ENCODE results near the gene RELT. TPM values are rescaled to one million over a fixed set of nuclear protein-coding genes. Genes with fewer than 3 reads are reported as not detected.

RELT gene
- total RNA-seq, 2 experiments from 2014 or later: 26.6 to 29.6 TPM

DNA sequence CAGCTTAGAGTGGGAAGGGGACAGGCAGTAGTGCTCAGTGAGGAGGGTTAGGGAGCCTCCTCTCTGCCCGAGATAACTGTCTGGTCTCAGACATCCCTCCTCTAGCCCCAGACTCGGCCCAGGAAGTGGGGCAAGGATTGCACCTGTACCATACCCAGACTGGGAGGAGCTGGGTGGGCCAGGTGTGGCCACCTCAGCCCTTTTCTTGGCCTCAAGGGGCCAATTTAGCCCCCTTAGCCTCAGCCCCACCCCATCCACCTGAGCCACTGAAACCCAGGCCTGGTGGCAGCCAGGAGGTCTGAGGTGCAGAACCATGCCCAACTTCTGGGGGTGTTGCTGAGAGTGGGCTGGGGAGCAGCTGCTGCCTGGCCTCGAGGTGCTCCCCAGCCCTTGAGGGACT is 6.5 kb downstream of the RELT start:
- ChIA-PET CTCF (interaction anchor here (0.8 to 4.7 kb wide), 2 partner anchors 10 to 32 kb away, joined by 3 to 28 read pairs; no protein-coding TSS in a partner anchor), POLR2A (interaction anchor here (1.2 to 1.4 kb wide), 3 partner anchors 11 to 16 kb away, joined by 4 to 5 read pairs (median 4); no protein-coding TSS in a partner anchor)
- ATAC-seq: no peak
- Mint-ChIP-seq H3K4me1 (ENCODE audit: low read depth) (peaks cover 73% of the 10 kb centered on the region), H3K36me3 (ENCODE audit: low read depth) (peaks cover 3% of the 10 kb centered on the region), H3K27me3 (no peaks in the 10 kb centered on the region), H3K9me3 (no peaks in the 10 kb centered on the region), H3K27ac (peak overlapping the region; percentile 15), H3K4me3 (no peak overlapping the region)
- TF ChIP-seq, protein P1, sequence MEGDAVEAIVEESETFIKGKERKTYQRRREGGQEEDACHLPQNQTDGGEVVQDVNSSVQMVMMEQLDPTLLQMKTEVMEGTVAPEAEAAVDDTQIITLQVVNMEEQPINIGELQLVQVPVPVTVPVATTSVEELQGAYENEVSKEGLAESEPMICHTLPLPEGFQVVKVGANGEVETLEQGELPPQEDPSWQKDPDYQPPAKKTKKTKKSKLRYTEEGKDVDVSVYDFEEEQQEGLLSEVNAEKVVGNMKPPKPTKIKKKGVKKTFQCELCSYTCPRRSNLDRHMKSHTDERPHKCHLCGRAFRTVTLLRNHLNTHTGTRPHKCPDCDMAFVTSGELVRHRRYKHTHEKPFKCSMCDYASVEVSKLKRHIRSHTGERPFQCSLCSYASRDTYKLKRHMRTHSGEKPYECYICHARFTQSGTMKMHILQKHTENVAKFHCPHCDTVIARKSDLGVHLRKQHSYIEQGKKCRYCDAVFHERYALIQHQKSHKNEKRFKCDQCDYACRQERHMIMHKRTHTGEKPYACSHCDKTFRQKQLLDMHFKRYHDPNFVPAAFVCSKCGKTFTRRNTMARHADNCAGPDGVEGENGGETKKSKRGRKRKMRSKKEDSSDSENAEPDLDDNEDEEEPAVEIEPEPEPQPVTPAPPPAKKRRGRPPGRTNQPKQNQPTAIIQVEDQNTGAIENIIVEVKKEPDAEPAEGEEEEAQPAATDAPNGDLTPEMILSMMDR (IDR thresholded peaks at IDR 0.05): no peak
- no peak for DNase-seq
- intact Hi-C loops (cut with micrococcal nuclease): no loop called here

DNA sequence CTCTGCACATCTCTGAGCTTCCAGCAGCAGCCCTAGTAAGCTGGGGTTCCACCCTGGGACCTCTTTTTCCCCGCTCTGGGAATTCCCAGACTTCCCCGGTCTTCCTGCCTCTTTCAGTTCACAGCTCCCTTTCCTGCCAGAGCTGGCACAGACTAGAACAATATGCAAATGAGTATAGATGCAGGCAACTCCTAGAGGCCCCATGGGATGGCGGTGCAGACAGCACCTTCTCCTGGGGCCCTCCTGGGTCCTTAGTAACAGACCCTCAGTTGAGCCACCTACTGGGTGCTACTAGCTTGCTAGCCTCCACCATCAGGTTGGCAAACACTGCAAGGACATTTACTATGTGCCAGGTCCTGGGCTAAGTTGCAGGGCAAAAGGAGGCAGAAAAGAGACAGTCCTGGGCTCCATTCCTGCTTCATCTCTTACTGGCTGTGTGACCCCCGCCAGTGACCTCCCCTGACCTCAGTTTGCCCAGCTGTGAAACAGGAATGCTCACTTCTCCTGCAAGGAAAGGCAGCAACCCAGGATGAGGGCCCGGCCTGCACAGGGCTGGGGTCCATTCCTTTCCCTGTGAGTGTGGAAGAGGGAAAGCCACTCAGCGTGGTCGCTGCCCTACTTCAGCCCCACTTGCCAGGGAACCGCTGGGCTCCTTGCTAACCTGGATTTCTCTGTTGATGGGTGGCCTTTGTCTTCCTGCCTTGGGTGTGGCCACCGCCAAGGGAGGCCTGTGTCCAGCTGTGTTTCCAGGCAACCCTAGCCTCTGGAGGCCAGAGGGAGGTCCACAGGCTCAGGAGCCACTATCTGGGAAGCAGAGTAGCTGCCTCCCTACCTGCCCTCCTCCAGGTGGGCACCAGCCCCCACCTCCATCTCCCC is 7.3 kb downstream of the RELT start:
- Mint-ChIP-seq H3K9me3 (no peaks in the 10 kb centered on the region), H3K27ac (peak overlapping the region; percentile 10), H3K4me3 (no peak overlapping the region), H3K27me3 (no peaks in the 10 kb centered on the region), H3K36me3 (ENCODE audit: low read depth) (peaks cover 2% of the 10 kb centered on the region), H3K4me1 (ENCODE audit: low read depth) (peaks cover 72% of the 10 kb centered on the region)
- intact Hi-C loops (cut with micrococcal nuclease): no loop called here
- CTCF ChIA-PET: interaction anchor here (0.8 to 4.7 kb wide), 4 partner anchors 10 to 242 kb away, joined by 3 to 28 read pairs (median 9); no protein-coding TSS in a partner anchor
- POLR2A ChIA-PET: interaction anchor here (1.2 to 1.4 kb wide), 3 partner anchors 10 to 16 kb away, joined by 4 to 5 read pairs (median 4); no protein-coding TSS in a partner anchor
- TF ChIP-seq, protein P1 (IDR thresholded peaks at IDR 0.05): no peak
- no peak for ATAC-seq
- DNase-seq: no peak

DNA sequence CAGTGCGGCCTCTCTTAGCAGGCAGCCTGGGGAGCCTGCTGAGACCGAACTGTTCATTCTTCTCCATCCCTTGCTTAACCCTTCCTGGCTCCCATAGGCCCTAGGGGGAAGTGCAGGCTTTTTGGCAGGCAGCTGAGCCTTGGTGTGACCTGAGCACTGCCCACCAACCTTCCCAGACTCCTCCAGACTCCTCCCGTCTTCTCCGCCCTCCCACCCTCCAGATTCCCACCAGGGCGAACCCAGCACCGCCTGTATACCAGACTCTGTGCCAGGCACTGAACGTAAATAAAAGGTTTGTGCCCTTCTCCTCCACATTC is 7.9 kb downstream of the RELT start:
- no peaks in the 10 kb centered on the region for H3K27me3 Mint-ChIP-seq
- ChIA-PET POLR2A (interaction anchor here (1.4 kb wide), 1 partner anchor 13 kb away, joined by 4 read pairs; no protein-coding TSS in a partner anchor), CTCF (interaction anchor here (0.8 to 4.7 kb wide), 7 partner anchors 9 to 277 kb away, joined by 3 to 28 read pairs (median 6); no protein-coding TSS in a partner anchor)
- ATAC-seq (no peak), DNase-seq (no peak)
- H3K4me3 Mint-ChIP-seq: peak overlapping the region; percentile 32
- H3K9me3 Mint-ChIP-seq: no peaks in the 10 kb centered on the region
- TF ChIP-seq, protein P1 (IDR thresholded peaks at IDR 0.05): no peak
- intact Hi-C loops (cut with micrococcal nuclease): no loop called here
- peaks cover 2% of the 10 kb centered on the region for H3K36me3 Mint-ChIP-seq (ENCODE audit: low read depth)
- H3K27ac Mint-ChIP-seq: no peak overlapping the region
- H3K4me1 Mint-ChIP-seq (ENCODE audit: low read depth): peaks cover 66% of the 10 kb centered on the region

DNA sequence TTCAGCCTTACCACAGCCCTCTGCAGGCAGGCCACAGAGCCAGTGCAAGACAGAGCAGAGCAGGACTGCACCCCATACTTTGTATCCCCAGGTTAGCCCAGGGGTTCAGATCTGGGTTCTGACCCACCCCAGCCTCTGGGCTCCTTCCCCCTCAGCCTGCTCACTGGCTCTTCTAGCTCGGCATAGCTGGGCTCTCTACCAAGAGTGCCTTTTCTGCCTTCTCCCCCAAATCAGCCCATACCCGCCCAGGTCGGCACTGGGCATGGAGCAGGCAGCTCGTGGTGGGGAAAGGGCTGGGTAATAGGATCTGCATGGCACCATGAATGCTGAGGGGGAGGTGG is 8.3 kb downstream of the RELT start:
- Mint-ChIP-seq H3K36me3 (ENCODE audit: low read depth) (peaks cover 2% of the 10 kb centered on the region), H3K9me3 (no peaks in the 10 kb centered on the region), H3K4me1 (ENCODE audit: low read depth) (peaks cover 62% of the 10 kb centered on the region), H3K27me3 (no peaks in the 10 kb centered on the region), H3K4me3 (peak overlapping the region; percentile 32), H3K27ac (peak overlapping the region; percentile 72)
- intact Hi-C loops (cut with micrococcal nuclease): no loop called here
- ATAC-seq (peak; percentile 3), DNase-seq (no peak)
- TF ChIP-seq, protein P1 (IDR thresholded peaks at IDR 0.05): no peak
- POLR2A ChIA-PET: interaction anchor here (0.8 to 1.1 kb wide), 2 partner anchors 13 to 638 kb away, joined by 3 read pairs; no protein-coding TSS in a partner anchor
- CTCF ChIA-PET: interaction anchor here (0.8 to 4.7 kb wide), 10 partner anchors 9 to 277 kb away, joined by 3 to 28 read pairs (median 4); no protein-coding TSS in a partner anchor

Measured in activated CD8-positive, alpha-beta T cell treated with anti-CD3 and anti-CD28 coated beads for 36 hours (primary cell).